Endodermal cell (in vitro differentiated cells): ENCODE data around the gene WDR43. TPM values are rescaled to one million over a fixed set of nuclear protein-coding genes. Genes with fewer than 3 reads are reported as not detected.

ENCODE experiments used
- DNase-seq: peaks from one replicate; pipeline ENCODE4 v3.0.0-alpha.2; 2017
- H3K27ac ChIP-seq: 2 replicates; pipeline ENCODE4 v1.5.1; 2013; ENCODE audit warnings: mild to moderate bottlenecking, low read depth, low read length, moderate library complexity
- H3K27me3 ChIP-seq: 2 replicates; pipeline ENCODE4 v1.6.1; 2013; ENCODE audit warnings: mild to moderate bottlenecking, low read length, moderate library complexity; ENCODE audit not compliant: insufficient read depth, control insufficient read depth, poor library complexity, severe bottlenecking
- H3K36me3 ChIP-seq: 2 replicates; pipeline ENCODE4 v1.7.0; 2013; ENCODE audit warnings: mild to moderate bottlenecking, low read length, moderate library complexity; ENCODE audit not compliant: control insufficient read depth, insufficient read depth
- H3K4me1 ChIP-seq: one replicate; pipeline ENCODE4 v1.7.0; 2013; ENCODE audit warnings: low read length; ENCODE audit not compliant: control insufficient read depth, insufficient read depth
- H3K4me3 ChIP-seq: 2 replicates; pipeline ENCODE4 v1.5.1; 2013; ENCODE audit warnings: mild to moderate bottlenecking, low read length, moderate library complexity
- H3K9ac ChIP-seq: 2 replicates; pipeline ENCODE4 v1.6.1; 2013; ENCODE audit warnings: mild to moderate bottlenecking, low read length, moderate library complexity; ENCODE audit not compliant: poor library complexity, severe bottlenecking; ENCODE audit errors: extremely low read depth
- H3K9me3 ChIP-seq: 2 replicates; pipeline ENCODE4 v1.6.1; 2013; ENCODE audit warnings: mild to moderate bottlenecking, low read length, moderate library complexity; ENCODE audit not compliant: control insufficient read depth
- H3K27ac Mint-ChIP-seq: 2 replicates; pipeline ENCODE4 v1.8.0; 2020; ENCODE audit warnings: mixed read lengths
- H3K27me3 Mint-ChIP-seq: 2 replicates; pipeline ENCODE4 v1.8.0; 2021; ENCODE audit warnings: mild to moderate bottlenecking, mixed read lengths; ENCODE audit not compliant: insufficient read depth
- H3K36me3 Mint-ChIP-seq: 2 replicates; pipeline ENCODE4 v1.8.0; 2020; ENCODE audit warnings: low read depth, mixed read lengths
- H3K4me1 Mint-ChIP-seq: 2 replicates; pipeline ENCODE4 v1.8.0; 2020; ENCODE audit warnings: mixed read lengths
- H3K4me3 Mint-ChIP-seq: 2 replicates; pipeline ENCODE4 v1.8.0; 2020; ENCODE audit warnings: mild to moderate bottlenecking, moderate library complexity, mixed read lengths
- H3K9me3 Mint-ChIP-seq: 2 replicates; pipeline ENCODE4 v1.8.0; 2020; ENCODE audit warnings: mild to moderate bottlenecking, mixed read lengths
- WGBS, 2 experiments: methylation state at CpG; one replicate each; pipeline versions ENCODE4 v1.1.5 to v1.1.7; 2013; ENCODE audit warnings: missing lambda C conversion rate in 2 of 2, mixed read lengths in 1 of 2; ENCODE audit not compliant: insufficient coverage in 1 of 2, insufficient read length in 1 of 2; 5-methylcytosine and 5-hydroxymethylcytosine counted together
- long read RNA-seq, 4 experiments: library from polyadenylated mRNA in 2 of 4; library from RNA in 1 of 4; library from capped mRNA in 1 of 4; stranded (forward) in 3 of 4; unstranded in 1 of 4; transcript quantifications; one replicate each; pipeline ENCODE4 v2.0.0, GENCODE V29; 2020 to 2021; ENCODE audit warnings: inconsistent platforms in 1 of 4
- polyA plus RNA-seq, 2 experiments: library from polyadenylated mRNA; stranded (reverse); fragments of 50-300 nt; gene quantifications; one replicate each; pipeline ENCODE4 v1.2.3, GENCODE V29; 2013
- total RNA-seq, 2 donors: library from RNA; stranded (reverse); fragmentation: NEBNext Ultra II Directional in 1 of 2; extraction: Animal tissue kit (Norgen Biotek cat#: 25700) in 1 of 2; gene quantifications; 2 replicates in 1 of 2; 3 replicates in 1 of 2; pipeline ENCODE4 v1.2.1, GENCODE V29; 2021
- TF ChIP-seq, protein P1 (sequence below): fragments of 200-600 bp; sonication (generic); conservative IDR thresholded peaks from 2 replicates; pipeline ENCODE4 v1.5.0; 2021; ENCODE audit warnings: antibody characterized with exemption, mild to moderate bottlenecking

Gene WDR43
- total RNA-seq, result 10 to 100 TPM; 64.3 to 77.7 TPM
- polyA plus RNA-seq (2013, experiment 1 of 2), result 33.6 TPM
- polyA plus RNA-seq (2013, experiment 2 of 2), result 31.3 TPM
- long read RNA-seq, experiment 1, partial matches to known transcripts, result 20 of 22 reads
- long read RNA-seq, experiment 1, other reads (novel, unspliced or antisense), result 2 of 22 reads
- long read RNA-seq, experiment 2, transcript WDR43-202 (18 exons, 3,533 nt), result major isoform, 86 of 103 reads
- long read RNA-seq, experiment 2, partial matches to known transcripts, result 10 of 103 reads
- long read RNA-seq, experiment 2, other reads (novel, unspliced or antisense), result 7 of 103 reads
- long read RNA-seq, experiment 3, transcript WDR43-202 (18 exons, 3,533 nt), result major isoform, 155 of 197 reads
- long read RNA-seq, experiment 3, partial matches to known transcripts, result 31 of 197 reads
- long read RNA-seq, experiment 3, other reads (novel, unspliced or antisense), result 11 of 197 reads
- long read RNA-seq, experiment 4, transcript WDR43-202 (18 exons, 3,533 nt), result major isoform, 11 of 40 reads
- long read RNA-seq, experiment 4, partial matches to known transcripts, result 27 of 40 reads
- long read RNA-seq, experiment 4, other reads (novel, unspliced or antisense), result 2 of 40 reads

DNA sequence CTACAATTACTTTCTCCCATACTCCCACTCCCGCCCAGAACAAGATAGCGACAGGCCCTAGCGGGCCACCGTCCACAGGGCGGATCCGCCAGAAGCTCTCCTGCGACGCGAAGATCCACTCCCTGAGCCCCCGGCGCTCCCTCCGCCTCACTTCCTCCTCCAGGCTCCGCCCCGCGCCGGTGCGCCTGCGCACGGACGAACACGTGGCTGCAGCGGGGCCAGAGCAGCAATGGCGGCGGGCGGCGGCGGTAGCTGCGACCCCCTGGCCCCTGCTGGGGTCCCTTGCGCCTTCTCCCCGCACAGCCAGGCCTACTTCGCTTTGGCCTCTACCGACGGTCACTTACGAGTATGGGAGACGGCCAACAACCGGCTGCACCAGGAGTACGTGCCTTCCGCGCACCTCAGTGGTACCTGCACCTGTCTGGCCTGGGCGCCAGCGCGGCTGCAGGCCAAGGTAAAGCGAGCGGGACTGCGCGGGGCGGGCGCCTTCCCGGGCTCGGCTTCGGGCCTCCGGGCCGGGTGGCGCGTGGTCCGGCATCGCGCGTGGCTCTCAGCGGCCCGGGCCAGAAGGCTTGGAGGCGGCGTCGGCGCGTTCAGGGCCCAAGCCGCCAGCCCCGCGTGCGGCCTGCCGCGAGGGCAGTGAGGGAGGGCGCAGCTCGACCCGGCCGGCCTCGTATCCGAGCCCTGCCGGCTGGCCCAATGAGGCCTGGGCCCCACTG, at the start of gene WDR43:
WDR43 (plus strand) TSS at position 198 of the 719 bp plus-strand sequence; CDS start at position 230, 32 bp downstream.
- TF ChIP-seq, protein P1, sequence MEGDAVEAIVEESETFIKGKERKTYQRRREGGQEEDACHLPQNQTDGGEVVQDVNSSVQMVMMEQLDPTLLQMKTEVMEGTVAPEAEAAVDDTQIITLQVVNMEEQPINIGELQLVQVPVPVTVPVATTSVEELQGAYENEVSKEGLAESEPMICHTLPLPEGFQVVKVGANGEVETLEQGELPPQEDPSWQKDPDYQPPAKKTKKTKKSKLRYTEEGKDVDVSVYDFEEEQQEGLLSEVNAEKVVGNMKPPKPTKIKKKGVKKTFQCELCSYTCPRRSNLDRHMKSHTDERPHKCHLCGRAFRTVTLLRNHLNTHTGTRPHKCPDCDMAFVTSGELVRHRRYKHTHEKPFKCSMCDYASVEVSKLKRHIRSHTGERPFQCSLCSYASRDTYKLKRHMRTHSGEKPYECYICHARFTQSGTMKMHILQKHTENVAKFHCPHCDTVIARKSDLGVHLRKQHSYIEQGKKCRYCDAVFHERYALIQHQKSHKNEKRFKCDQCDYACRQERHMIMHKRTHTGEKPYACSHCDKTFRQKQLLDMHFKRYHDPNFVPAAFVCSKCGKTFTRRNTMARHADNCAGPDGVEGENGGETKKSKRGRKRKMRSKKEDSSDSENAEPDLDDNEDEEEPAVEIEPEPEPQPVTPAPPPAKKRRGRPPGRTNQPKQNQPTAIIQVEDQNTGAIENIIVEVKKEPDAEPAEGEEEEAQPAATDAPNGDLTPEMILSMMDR, result no peak
- Histone ChIP-seq H3K27me3 (peaks cover 33% of the 10 kb centered on the region), H3K9ac (peak within 1 kb of the TSS; percentile 89), H3K9me3 (no peaks in the 10 kb centered on the region), H3K27ac (peak within 1 kb of the TSS; percentile 82), H3K4me3 (peak within 1 kb of the TSS; percentile 97), H3K4me1 (peaks cover 2% of the 10 kb centered on the region), H3K36me3 (no peaks in the 10 kb centered on the region)
- no peaks in the 10 kb centered on the region for H3K9me3 Mint-ChIP-seq
- DNase-seq, result peak; percentile 99
- H3K4me1 Mint-ChIP-seq, result peaks cover 30% of the 10 kb centered on the region
- 0 to 1% methylated on average over 19 to 79 of the region's 79 CpGs for WGBS, 2 experiments
- no peaks in the 10 kb centered on the region for H3K36me3 Mint-ChIP-seq
- H3K4me3 Mint-ChIP-seq, result peak within 1 kb of the TSS; percentile 90
- peak within 1 kb of the TSS; percentile 90 for H3K27ac Mint-ChIP-seq
- peaks cover 2% of the 10 kb centered on the region for H3K27me3 Mint-ChIP-seq

- no peak for DNase-seq
- H3K36me3 ChIP-seq, result peaks cover 40% of the 10 kb centered on the region
- no peaks in the 10 kb centered on the region for H3K4me1 ChIP-seq
- TF ChIP-seq, protein P1, result no peak
- Mint-ChIP-seq H3K27me3 (no peaks in the 10 kb centered on the region), H3K27ac (no peak overlapping the region), H3K36me3 (peaks cover 30% of the 10 kb centered on the region), H3K9me3 (no peaks in the 10 kb centered on the region), H3K4me3 (no peak overlapping the region), H3K4me1 (no peaks in the 10 kb centered on the region)
- no peaks in the 10 kb centered on the region for H3K9me3 ChIP-seq
- no peaks in the 10 kb centered on the region for H3K27me3 ChIP-seq
- H3K27ac ChIP-seq, result no peak overlapping the region
- 95 to 100% methylated on average over 1 of the region's 1 CpG for WGBS, 2 experiments
- no peak overlapping the region for H3K9ac ChIP-seq
- H3K4me3 ChIP-seq, result no peak overlapping the region
These were observed 39.3 kb upstream of the WDR43 start for GRCh38 chr2:28855193-28855592.

- H3K27me3 ChIP-seq, result no peaks in the 10 kb centered on the region
- TF ChIP-seq, protein P1, result no peak
- Mint-ChIP-seq H3K9me3 (no peaks in the 10 kb centered on the region), H3K27ac (no peak overlapping the region), H3K27me3 (no peaks in the 10 kb centered on the region), H3K4me1 (no peaks in the 10 kb centered on the region), H3K36me3 (peaks cover 38% of the 10 kb centered on the region), H3K4me3 (no peak overlapping the region)
- H3K4me3 ChIP-seq, result no peak overlapping the region
- peaks cover 40% of the 10 kb centered on the region for H3K36me3 ChIP-seq
- H3K27ac ChIP-seq, result no peak overlapping the region
- DNase-seq, result no peak
- H3K9me3 ChIP-seq, result no peaks in the 10 kb centered on the region
- no peaks in the 10 kb centered on the region for H3K4me1 ChIP-seq
- no peak overlapping the region for H3K9ac ChIP-seq
These were observed 38.5 kb upstream of the WDR43 start for GRCh38 chr2:28855977-28856376.
